ENCODE results near the gene UHRF2. TPM values are rescaled to one million over a fixed set of nuclear protein-coding genes. Genes with fewer than 3 reads are reported as not detected.

UHRF2 gene
- total RNA-seq, 1 donor from 2014 or later, result 85.1 TPM

DNA sequence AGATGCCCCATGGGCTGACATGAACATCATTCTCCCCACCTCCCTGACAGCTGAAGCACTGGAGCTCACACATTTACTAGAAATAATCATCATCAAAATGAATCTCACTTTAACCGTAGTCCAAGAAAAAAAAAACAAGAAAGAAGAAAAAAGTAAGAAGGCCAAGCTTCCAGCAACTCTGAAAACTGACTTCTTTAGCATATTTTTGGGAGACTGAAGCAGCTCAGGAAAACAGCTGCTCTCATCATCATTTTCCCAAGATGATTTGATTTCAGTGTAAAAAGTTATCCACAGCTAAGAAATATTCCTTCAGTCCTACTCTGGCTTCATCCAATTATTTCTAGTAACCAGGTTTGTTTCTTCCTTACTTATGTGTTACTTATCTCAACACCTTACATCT lies 140.9 kb downstream of the UHRF2 start:
- intact Hi-C loops (cut with micrococcal nuclease), result no loop called here

Other genes starting within 250 kb of the UHRF2 start
- gene IL33, start 197.4 kb upstream of the UHRF2 start, total RNA-seq, result not detected in 2 replicates
- gene TPD52L3, start 84.8 kb upstream of the UHRF2 start, total RNA-seq, result not detected in 2 replicates
- 1.0 and 3.1 TPM in 2 replicates for gene GLDC, start 232.5 kb downstream of the UHRF2 start, total RNA-seq

Measured in T-helper 1 cell treated with Interleukin-12 subunit alpha and Interleukin-12 subunit beta and Interleukin-4 antibody, amounts not matched to agents 30 ng/mL and 1 ng/mL, for 36 hours (primary cell).